HTERT RPE-1 (cell line): ENCODE results near the gene UNC50.

ENCODE experiments used
- in situ Hi-C: fragments of 300-500 bp; cut with MboI; formaldehyde crosslinking; loops from 4 replicates; pipeline ENCODE4 v1.14.3; 2020; ENCODE audit warnings: low sequenced_read_pairs

Gene UNC50

DNA sequence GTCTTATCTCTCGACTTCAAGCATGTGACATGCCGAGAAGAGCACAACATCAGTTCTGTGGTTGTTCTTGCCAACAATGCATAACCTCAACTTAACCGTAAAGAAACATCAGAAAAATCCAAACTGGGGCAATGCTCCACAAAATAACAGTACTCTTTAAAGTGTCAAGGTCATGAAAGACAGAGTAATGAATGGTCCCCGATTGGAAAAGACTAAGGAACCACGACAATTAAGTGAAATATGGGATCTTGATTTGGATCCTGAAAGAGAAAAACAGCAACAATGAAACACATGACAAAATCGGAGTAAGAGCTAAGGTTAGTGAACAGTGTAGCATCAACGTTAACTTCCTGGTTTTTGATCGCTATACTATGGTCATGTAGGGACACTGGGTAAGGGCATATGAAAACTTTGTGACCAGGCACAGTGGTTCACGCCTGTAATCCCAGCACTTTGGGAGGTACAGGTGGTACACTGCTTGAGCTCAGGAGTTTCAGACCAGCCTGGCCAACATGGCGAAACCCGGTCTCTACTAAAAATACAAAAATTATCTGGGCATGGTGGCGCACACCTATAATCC, 55.2 kb downstream of the UNC50 start:
- in situ Hi-C loops = no loop called here

DNA sequence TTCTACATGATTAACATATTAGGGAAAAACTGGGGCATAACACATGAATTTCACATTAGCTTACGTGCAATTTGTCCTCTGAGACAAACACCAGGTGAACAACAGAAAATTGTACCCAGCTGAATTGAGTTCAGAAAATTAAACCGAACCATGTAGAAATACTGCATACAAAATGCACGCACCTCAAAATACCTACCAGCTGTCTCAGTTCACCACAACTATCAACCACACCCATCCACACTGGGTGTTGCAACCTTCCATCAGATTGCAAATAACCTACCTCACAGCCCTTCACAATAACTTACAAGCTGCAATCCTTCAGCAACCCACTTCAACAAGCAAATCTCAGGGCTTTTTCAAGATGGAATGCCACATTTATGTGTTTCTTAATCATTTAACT, 55.9 kb downstream of the UNC50 start:
- in situ Hi-C loops = no loop called here

DNA sequence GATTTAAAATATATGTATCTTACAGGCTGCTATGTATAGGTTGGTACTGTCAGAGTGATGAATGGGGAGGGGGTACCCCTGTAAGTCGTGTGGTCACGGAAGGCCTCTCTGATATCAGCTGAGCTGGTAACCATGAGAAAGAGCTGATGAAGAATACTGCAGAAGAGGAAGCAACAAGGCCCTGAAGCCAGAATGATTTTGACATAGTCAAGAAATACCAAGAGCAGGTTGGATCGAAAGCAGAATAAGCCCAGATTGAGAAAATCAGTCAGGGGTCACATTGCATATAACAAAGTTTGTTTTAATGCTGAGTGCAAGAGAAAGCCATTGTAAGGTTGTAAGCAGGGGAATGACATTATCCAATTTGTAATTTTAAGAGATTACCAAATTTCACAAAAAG, 57.3 kb downstream of the UNC50 start:
- in situ Hi-C loops = no loop called here
